ENCODE data around the gene FASN.

The FASN gene

DNA sequence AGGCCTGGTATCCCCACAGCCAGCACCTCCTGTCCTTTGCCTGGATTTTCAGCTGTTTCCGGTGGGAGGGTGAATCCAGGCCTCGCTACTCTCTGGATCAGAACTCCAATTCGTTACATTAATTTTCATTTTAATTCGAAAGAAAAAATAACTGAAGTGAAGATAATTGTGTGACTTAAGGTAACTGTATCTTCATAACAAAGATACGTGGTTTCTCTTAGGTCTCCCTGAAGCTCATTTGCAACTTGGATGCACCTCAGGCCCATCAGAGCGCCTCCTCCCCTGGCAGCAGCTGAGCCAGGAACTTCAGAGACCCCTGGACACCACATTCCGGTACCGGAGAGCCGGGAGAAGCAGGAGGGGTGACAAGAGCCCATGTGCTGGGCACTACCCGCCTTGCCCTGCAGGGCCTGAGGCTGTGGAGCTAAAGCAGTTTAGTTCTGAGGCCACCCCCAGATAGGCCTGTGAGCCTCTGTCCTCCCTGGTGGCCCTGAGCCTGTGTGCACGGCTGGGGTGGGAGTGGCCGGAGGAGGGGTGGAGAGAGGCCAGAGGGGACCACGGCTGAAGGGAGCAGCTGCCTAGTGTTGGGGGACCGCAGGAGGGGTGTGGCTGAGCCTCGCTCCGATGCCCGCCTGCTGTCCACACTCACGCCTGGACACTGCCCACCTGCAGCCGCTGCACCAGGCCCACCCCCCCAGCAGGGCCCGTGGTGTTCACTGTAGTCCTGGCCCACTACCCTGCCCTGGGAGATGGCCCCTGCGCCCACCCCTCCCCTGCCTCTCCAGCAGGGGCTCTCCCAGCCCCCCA lies 21.0 kb downstream of the FASN start:
- DNase-seq (ENCODE audit: low spot score) = no peak

DNA sequence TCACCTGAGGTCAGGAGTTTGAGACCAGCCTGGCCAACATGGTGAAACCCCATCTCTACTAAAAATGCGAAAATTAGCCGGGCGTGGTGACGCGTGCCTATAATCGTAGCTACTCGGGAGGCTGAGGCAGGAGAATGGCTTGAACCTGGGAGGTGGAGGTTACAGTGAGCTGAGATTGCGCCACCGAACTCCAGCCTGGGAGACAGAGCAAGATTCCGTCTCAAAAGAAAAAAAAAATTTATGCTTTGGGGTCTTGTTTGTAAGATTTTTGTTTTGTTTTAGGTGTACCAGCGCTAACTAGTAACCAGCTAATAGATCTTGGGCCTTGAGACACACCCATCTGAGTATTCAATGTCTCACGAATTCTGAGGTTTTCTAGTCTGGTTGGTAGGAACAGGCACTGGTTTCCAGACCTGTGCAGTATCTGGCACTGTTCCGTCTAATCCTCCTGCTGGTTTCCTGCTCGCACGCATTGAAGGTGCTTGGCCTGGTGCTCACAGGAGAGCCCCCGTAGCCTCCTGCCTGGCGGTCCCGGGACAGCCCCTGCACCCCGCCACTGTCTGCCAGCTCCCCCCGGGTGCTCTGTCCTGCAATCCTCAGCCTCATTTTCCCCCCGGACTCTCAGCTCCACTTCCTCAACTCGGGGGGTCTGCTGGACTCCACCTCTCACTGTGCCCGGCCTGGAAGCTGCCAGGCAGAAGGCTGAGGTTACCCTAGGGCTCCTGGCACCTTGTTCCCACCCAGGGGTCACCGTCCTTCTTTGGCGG lies 21.8 kb downstream of the FASN start:
- no peak for DNase-seq (ENCODE audit: low spot score)

DNA sequence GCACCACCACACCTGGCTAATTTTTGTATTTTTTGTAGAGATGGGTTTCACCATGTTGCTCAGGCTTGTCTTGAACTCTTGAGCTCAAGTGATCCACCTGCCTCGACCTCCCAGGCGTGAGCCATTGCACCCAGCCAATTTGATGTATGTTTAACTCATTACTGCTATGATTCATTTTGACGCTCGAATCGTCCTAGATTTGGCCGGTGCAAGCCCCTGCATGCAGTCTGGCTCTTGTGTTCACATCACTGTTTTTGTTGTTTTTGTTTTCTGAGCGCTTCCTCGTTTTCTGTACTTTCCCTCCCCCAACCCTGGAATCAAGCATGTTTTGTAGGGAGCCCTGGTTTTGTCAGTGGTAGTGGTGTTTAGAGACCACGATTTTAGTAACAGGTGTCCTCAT lies 24.6 kb downstream of the FASN start:
- DNase-seq (ENCODE audit: low spot score) = no peak

DNA sequence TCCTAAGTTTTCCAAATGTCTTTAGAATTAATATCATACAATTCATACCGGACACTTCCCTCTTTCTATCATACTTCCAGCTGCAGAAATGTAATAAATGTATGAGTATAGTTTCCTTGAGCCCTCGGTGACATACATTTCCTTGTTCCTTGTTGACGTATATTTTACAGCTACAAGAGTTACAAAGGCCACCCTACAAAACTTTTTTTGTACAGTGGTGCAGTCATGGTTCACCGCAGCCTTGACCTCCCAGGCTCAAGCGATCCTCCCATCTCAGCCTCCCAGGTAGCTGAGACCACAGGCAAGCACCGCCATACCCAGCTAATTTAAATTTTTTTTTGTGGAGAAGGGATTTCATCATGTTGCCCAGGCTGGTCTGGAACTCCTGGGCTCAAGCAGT lies 25.2 kb downstream of the FASN start:
- DNase-seq (ENCODE audit: low spot score) = no peak

DNA sequence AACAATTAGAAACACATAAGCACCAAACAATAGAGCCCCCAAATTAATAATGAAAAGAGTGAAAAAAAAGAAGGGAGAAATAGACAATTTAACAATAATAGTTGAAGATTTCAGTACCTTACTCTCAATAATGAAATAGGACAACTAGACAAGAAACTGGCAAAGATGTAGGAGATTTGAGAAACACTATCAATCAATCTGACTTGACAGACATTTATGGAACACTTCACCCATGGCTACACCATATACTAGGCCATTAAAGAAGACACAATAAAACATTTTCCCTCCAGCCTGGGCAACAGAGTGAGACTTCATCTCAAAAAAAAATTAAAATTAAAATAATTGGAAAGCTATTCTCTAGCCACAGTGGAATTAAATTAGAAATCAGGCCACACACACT lies 27.4 kb downstream of the FASN start:
- DNase-seq (ENCODE audit: low spot score) = no peak

DNA sequence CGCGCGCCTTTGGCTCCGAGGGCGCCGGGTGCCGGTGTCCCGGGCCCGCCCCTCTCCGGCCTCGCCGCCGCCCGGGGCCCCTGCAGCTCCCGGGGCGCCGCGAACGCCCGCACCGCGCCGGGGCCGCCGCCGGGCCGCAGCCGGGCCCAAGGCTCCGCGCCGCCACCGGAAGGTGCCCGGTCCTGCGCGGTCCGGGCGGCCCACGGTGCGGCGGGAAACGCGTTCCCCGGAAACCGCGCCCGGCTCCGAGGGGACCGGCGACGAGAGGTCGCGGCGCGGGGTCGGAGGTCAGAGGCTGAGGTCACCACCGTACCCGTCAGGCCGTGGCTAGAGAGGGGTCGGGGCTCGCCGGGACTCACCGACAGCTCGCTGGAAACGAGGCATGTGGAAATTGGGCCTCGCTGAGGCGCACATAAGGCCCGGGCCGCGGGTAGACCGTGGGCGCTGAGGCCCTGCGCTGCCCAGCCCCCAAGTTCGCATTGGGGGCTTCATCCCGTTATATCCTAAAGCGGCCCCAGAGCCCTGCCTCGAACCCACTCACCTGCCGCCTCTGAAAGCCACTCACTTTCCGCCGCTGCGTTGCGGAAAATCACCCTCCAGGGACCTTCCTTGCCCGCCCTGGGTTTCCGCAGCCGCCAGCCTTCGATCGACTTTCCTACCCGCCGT lies 32.3 kb downstream of the FASN start, which contains the start of gene DUS1L:
Gene DUS1L (minus strand): TSS at position 167 of the 666 bp plus-strand sequence. CDS start 745 bp downstream, outside the sequence.
- DNase-seq (ENCODE audit: low spot score) = peak; percentile 57

DNA sequence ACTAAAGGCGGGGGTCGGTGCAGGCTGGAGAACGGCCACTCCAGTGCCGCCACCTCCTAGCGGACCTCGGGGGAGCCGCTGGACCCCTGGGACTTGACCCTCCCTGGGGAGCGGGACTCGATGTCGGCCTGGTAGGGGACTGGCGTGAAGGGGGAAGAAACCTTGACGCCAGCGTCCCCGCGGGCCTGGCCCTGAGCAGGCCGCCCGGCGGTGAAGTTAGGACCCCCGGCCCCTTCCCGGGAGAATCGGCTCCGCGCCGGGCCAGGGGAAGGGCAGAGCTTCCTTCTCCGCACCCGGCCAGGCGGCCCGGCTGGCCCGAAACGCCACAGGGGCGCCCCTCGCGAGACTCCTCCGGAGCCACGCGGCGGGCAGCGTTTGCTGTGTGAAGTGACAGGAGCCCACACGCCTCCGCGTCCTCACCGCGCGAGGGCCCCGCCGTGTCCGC lies 32.8 kb downstream of the FASN start:
- no peak for DNase-seq (ENCODE audit: low spot score)

DNA sequence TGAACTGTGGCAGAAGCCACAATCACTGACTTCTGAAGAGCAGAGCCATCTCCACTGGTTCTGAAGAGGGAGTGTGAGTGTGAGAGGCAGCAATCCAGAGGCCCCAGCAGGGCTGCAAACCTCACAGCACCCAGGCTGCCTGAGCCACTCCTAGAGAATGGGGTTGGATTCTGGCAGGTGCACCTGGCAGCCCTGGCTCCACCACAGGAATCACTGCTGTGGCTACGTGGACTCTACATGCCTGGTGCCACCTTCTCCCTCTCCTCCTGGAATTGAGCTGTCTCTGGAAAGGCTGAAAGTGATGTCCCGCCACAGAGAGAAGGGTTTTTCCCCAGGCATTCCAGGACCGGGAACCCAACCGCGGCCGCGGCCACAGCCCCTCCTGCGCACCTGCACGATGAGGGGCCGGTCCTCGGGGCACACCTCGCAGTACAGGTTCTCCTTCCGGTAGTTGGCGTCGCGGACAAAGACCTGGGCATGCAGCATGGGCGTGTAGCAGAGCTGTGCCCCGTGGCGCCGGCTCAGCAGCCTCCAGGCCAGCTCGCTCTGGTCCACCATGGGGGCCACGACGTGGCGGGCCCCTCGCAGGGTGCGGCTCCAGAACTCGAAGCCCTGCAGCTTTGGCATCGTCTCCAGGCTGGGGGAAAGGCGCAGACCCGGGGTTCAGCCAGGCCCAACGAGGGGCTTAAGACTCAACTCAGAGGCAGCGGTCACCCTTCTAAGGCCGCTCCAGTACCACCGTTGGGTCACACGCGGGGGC lies 33.4 kb downstream of the FASN start:
- no peak for DNase-seq (ENCODE audit: low spot score)

DNA sequence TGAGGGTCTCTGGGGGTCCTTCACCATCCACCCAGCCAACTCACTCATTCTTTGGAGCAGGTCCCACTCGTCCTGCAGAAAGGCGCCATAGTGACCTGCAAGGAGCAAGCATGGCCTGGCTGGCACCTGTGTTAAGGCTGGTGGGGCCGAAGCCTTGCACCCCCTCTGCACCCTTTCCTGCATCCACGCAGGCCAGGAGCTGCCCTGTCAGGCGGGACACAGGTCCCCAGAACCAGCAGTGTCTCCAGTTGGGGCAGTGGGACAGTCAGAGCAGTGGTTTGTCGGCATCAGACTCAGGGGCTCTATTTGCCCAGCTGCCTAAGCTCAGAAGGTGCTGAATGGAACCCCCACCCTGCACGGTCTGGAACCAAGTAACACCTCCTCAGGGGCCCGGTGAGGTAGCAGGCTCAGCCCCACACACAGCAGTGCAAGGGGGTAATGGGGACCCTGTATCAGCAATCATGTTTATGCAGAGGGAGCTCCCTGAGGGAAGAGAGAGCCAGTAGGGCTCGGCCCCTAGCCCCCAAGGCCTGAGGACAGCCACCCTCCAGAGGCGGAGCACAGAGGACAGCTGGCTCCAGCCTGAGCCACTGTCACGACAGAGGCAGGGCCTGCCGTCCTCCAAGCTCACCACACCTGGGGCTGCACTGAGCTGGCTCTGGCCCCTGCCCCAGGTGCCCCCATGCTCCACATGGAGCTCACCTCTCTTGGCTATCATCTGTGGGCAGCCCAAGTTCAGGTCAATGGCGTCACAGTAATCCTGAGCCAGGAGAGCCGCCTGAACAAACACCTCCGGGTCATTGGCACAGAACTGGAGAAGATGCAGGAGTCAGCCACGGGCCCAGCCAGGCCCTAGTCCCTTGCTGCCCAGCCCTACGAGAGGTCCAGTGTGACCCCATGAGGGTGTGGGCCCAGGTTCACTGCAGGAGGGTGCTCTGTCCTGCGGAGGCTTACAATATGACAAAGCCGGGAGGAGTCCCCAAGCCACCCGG lies 34.3 kb downstream of the FASN start:
- DNase-seq (ENCODE audit: low spot score) = no peak

DNA sequence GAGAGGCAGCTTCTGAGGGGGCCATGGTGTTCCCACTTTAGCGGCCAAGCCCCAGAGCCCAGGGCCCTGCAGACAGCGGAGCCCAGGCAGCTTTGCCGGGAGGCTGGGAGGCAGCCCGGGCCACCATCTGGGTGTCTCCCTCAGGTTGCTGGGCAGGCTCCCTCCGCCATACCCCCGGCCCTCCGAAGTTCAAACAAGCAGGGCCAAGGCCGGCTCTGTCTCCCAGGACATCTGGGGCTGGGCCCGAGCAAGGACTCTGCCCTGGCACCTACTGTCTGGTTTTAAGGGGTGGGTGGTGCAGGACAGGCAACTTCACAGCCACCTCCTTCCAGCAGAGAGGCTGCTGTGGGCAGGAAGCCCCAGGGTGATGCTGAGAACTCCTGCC lies 35.1 kb downstream of the FASN start:
- no peak for DNase-seq (ENCODE audit: low spot score)

DNA sequence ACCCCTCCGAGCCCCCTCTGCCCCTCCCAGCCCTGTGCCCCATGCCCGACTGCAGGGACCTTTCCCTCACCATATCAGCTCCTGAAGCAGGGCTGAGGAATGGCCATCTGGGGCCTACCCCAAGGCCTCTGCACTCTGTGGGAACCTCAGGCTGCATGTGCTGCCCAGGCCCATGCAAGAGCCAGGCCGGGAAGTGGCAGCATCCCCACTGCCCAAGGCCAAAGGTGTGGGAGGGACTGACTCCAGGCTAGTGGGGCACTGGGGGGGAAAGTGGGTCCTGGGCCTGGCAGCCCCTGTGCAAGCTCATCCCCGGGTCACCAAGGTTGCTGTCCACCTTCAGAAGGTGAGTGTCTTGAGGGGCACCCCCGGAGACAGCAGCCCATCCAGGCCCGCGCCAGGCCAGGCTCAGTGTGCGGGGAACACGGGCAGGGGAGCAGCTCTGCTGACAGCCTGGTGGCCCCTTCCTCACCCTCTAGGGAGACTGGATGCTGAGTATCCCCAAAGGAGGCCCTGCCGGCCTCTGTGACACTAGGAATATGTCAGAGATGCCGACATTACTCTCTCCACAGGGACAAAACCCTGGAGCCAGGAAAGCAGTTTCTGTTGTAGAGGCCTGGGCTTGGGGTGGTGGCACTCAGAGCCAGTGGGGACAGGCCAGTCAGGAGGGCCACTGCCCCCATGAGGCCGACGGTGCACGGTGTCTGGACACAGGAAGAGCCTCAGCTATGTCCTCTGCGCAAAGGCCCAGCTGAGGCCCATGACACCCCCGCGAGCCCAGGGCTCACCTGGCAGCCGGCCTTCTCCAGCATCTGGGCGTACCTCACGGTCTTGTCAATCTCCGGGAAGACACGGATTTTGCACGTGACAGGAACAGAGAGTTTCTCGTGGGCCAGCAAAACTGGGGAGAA lies 35.7 kb downstream of the FASN start:
- DNase-seq (ENCODE audit: low spot score) = no peak

DNA sequence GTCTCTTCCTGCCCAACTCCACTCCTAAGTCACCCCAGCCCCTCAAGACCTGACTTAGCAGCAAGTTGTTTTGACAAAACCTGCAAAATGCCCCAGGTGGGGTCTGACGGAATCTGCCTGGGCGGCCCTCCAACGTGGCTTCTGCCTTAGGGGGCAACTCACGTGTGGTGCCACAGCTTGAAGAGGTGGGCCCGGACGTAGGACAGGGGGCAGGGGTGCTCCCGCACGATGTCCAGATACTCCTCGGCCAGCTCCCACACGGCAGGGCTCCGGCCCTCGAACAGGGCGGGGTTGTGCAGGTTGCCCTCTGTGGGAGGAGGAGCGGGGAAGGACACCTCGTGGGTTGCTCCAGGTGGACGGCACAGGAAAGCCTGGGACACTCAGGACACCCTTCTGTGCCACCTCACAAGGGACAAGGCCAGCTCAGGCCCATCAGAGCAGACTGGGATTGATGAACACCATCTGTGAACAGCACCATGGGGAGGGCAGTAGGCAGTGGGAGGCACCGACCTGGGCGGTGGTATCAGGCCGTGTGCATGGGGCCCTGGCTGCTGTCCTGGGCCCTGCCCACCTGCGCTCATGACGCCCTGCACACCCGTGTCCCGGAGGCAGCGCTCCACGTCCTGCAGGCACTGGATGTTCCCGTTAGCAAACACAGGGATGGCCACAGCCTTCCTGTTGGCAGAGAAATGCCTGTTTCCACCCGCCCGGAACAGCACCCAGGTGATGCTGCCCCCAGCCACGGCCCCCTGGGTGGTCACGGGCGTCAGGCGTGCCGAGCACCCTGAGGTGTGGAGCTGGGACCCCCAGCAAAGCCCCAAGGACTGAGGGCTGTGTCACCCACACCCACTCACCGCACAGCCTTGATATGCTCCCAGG lies 36.8 kb downstream of the FASN start:
- no peak for DNase-seq (ENCODE audit: low spot score)

DNA sequence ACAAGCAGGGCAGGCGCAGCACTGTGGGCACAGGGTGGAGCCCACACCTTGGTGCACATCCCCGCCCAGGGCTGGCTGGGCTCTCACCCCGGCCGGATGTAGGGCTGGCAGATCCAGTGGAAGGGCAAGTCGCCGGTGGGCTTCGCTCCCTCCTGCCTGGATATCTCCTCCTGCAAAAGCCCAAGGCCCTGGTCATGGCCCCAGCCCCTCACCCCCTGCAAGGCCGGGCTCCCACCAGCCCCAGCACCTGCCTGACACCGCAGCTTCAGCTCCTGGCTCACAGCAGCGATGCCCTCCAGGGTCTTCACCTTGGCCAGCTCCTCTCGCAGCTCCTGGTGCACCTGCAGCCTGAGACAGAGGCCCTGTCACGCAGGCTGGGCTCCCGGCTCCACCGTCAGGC lies 37.4 kb downstream of the FASN start:
- no peak for DNase-seq (ENCODE audit: low spot score)

DNA sequence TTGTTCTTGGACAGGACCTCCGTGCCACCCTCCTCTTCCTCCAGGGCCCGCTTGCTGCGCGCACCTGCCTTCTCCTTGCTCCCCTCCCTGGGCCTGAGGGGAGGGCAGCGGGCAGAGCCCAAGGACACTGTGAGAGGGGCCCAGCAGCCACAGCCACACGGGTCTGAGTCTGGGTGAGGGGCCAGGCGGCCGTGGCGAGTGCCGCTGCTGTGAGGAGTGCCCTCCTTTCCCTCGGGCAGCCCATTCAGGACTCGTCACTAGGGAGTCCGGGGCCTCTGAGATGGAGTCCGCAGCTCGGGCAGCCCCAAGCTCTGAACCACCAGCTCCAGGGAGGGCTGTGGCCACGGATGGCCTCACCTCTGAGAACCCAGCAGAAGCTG lies 38.0 kb downstream of the FASN start:
- DNase-seq (ENCODE audit: low spot score) = no peak

DNA sequence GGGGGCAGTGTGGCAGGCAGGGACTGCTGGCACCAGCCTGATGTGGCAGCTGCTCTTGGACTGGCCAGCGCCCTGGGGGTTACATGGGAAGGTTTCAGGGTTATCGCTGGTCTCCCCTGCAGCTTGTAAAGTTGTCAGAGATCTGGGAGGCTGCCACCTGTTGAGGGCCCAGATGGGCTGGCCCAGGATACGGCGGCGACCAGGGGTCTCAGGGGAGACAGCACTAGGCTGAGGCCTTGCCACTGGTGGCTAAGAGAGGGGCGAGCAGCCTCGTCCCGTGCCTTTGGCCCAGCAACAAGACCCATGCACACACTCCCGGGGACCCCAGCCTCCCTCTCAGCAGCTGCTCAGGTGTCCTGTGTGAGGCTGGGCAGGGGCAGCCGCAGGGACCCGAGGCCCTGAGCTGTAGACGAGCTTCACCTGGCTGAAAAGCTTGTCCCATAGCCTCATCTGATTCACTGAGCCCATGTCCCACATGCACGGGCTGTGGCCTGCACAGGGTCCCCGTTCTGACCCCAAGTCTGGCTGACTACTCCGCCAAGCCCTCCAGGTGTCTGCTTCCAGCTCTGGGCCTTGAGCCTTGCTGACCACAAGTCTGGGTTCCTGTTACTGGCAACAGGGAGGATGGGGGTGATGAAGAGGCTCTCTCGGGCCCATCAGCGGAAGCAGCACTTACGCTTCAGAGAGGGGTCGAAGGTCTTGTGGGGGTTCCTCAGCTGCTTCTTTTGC lies 38.6 kb downstream of the FASN start:
- DNase-seq (ENCODE audit: low spot score) = no peak

DNA sequence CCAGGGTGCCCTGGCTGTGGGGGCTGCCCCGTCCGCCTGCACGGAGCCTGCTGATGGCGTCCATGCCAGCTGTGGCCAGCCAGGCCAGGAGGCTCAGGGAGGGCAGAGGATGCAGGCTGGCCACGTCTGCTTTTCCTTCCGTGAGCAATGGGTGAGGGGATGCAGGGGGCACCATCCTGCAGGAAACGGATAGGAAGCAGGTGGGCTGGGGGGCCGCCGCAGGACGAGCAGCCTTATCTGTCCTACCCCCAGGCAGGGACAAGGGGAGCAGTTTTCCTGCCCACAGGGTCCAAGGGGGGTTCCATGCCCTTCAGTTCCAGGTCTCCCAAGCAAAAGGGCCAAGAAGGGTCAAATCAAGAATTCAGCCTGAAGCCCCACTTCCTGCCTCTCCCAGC lies 39.2 kb downstream of the FASN start:
- DNase-seq (ENCODE audit: low spot score) = no peak

DNA sequence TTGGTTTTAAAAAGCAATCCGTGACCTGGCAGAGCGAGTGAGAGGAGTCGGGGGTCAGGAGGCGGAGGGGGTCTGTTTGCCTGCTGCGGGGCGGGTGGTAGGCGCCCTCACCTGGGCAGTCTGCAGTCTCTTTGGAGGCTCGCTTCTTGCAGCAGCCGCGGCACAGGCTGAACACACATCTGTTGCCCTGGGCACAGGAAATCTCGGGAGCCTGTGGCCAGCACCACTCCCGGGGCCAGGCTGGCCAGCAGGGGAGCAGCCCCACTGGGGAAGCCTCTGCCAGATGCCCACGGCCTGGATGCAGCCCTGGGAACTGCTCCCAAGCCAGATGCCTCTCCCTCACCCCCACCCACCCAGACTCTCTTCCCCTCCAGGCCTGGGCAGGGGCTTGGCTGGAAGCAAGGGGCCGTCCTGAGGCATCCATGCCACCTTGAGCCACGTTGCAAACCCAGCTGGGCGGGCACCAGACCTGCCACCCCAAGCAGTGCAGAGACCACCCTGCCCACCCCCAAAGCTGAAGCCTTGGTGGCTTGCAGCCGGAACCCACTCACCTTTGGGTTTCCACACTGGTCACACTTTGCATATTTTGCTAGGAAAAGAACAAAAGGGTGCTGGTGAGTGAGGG lies 39.7 kb downstream of the FASN start:
- DNase-seq (ENCODE audit: low spot score) = no peak
